Neural progenitor cell (in vitro differentiated cells): ENCODE results near the gene CALHM1.

Experiments used
- EZH2 ChIP-seq: fragments of 200-600 bp; sonication (generic); IDR thresholded peaks from 2 replicates; pipeline ENCODE4 v1.6.1; 2017; ENCODE audit warnings: antibody characterized with exemption, mild to moderate bottlenecking, moderate library complexity
- EZH2phosphoT487 ChIP-seq: fragments of 200-600 bp; sonication (generic); IDR thresholded peaks from 2 replicates; pipeline ENCODE4 v1.6.1; 2017; ENCODE audit warnings: antibody characterized with exemption
- TF ChIP-seq, protein P1 (sequence below): fragments of 200-600 bp; sonication (generic); IDR thresholded peaks from 2 replicates; pipeline ENCODE4 v1.5.1; 2017; ENCODE audit warnings: antibody characterized with exemption, mild to moderate bottlenecking

DNA sequence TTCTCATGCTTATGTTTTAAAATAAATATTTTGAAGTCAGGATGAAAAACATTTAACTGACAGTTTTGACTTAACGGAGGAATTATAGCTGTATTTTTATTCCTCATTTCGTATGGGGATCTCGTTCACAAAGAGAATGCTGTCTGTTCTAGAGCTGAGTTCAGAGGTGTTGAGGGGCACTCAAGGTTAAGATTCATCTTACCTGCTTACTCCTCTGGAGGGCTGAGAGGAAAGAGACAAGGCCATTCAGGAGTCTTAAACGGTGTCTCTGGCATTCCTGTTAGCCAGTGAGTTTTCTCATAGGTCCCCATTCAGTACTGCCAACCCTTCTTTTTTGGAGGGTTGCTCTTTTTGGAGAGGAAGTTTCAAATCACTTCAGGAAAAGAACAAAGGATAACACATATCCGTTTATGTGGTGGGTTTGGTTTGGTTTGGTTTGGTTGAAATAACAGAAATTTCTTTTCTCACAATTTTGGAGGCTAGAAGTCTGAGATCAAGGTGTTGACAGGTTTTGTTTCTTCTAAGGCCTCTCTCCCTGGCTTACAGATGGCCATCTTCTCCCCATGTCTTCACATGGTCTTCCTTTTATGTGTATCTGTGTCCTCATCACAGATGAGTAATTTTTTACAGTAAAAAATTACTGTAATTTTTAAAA is 29.6 kb downstream of the CALHM1 start:
- TF ChIP-seq, protein P1, sequence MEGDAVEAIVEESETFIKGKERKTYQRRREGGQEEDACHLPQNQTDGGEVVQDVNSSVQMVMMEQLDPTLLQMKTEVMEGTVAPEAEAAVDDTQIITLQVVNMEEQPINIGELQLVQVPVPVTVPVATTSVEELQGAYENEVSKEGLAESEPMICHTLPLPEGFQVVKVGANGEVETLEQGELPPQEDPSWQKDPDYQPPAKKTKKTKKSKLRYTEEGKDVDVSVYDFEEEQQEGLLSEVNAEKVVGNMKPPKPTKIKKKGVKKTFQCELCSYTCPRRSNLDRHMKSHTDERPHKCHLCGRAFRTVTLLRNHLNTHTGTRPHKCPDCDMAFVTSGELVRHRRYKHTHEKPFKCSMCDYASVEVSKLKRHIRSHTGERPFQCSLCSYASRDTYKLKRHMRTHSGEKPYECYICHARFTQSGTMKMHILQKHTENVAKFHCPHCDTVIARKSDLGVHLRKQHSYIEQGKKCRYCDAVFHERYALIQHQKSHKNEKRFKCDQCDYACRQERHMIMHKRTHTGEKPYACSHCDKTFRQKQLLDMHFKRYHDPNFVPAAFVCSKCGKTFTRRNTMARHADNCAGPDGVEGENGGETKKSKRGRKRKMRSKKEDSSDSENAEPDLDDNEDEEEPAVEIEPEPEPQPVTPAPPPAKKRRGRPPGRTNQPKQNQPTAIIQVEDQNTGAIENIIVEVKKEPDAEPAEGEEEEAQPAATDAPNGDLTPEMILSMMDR: no peak
- TF ChIP-seq EZH2: no peak
- TF ChIP-seq EZH2phosphoT487: no peak
